Stimulated activated CD4-positive, alpha-beta T cell treated with anti-CD3 and anti-CD28 coated beads, Interleukin-1b, Interleukin-23, amount 100 ng/mL, for 4 hours (primary cell): Measurements from ENCODE around the gene SLC26A11.
"Not testable (repeated sequence)": the region's sequence is repeated elsewhere in the genome, so short reads cannot be mapped to it uniquely, and the experiment has no call there.

Source experiments
- DNase-seq, 2 donors: peaks; one replicate each; pipeline ENCODE4 v3.0.0-alpha.2; 2020; ENCODE audit warnings: low read depth in 2 of 2

Gene SLC26A11

DNA sequence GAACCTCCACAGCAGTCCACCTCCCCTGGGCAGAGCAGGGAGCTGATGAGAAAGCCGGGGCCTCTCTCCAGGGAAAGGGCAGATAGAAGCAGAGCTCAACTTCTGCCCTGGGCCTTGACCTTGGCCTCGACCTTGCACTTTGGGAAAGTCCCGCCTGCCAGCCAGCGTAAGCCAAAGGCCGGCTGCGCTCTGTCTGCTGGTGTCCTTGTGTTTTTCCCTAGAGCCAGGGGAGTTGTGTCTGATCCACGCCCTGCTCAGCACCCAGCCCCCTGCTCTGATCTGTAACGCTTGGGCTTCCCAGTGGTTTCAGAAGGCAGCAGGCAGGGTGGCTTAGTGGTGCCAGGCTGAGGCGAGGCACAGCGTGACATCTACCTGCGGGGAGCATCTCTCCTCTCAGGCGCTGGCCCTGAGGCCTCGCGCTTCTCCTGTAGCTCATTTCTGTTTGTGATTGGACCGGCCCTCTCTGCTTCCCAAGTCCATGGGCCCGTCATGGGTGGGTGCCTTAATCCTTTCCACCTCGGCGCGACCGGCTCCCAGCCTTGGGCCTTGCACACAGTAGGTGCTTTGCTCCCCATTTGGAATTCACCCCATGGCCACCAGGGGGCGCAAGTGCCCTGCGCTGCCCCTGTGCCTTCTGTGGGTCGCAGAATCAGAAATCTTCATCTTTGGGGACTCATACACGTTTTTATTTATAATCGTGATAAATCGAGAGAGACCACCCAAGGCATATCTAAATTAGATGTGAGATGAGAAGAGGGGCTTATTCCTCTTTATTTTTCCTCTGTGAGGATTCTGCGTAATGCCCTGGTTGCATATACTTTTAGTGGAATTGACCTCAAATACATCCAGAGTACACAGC is 24.3 kb upstream of the SLC26A11 start:
- DNase-seq: peak; percentile 52 to 55

DNA sequence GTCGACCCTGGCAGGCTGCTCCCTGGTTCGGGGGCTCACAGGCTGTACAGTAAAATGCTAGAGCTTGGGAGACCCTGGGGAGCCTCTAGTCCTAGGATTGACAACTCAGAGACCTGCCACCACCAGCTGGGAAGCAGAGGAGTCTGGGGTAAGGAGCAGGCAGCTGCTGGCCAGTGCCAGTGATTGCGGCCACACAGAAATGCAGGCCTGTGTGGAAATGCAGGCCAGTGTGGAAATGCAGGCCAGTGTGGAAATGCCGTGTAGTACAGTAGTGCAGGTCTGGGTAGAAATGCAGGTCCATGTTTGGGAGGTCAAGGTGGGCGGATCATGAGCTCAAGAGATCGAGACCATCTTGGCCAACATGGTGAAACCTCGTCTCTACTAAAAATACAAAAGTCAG is 23.6 kb upstream of the SLC26A11 start:
- no peak for DNase-seq

DNA sequence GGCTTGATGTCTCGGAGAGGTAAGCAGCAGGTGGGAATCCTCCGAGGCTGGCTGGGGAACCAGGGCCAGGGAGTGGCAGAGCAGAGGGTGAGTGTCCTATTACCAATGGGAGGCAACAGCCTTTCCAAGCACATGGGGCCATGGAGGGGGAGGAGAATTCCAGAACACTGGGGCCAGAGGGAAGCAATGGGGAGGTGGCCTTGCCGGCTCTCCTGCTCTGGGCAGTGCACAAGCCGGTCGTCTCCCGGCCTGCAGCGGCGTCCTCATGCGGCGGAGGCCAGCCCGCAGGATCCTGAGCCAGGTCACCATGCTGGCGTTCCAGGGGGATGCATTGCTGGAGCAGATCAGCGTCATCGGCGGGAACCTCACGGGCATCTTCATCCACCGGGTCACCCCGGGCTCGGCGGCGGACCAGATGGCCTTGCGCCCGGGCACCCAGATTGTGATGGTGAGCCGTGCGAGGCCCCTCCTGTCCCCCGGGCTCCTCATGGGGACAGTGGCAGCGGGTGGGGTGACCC is 22.0 kb upstream of the SLC26A11 start:
- no peak for DNase-seq

DNA sequence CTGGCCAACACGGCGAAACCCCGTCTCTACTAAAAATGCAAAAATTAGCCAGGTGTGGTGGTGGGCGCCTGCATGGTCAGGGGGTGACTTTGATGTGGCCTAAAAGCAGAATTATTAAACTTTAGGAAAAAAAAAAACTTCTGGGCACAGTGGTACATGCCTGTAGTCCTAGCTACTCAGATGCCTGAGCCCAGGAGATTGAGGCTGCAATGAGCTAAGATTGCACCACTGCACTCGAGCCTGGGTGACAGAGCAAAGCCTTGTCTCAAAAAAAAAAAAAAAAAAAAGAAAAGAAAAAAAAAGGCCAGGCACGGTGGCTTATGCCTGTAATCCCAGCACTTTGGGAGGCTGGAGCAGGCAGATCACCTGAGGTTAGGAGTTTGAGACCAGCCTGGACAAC is 20.9 kb upstream of the SLC26A11 start:
- not testable (repeated sequence) for DNase-seq

DNA sequence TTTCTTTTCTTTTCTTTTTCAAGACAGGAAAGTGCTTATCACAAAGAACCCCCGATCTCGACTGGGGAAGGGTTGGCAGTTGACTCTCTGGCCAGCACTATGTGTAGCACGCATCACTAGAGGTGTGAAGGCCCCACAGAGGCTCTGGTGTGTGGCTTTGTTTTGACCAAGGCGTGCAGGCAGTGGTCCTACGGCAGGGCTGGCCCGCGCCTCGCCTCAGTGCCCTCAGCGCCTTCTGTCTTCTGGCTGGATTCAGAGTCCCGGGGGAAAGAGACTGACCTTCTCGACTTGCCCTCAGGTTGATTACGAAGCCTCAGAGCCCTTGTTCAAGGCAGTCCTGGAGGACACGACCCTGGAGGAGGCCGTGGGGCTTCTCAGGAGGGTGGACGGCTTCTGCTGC is 18.8 kb upstream of the SLC26A11 start:
- DNase-seq: no peak

DNA sequence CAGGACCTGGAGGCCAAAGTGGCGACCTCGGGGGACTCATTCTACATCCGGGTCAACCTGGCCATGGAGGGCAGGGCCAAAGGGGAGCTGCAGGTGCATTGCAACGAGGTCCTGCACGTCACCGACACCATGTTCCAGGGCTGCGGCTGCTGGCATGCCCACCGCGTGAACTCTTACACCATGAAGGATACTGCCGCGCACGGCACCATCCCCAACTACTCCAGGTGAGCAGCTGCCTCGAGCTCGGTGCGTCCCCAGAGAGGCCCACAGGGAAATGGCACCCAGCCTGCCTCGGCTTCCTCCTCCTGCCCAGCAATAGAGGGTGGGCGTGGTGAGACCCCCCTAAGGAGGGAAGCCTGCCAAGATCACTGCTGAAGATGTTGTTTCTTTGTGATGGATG is 18.0 kb upstream of the SLC26A11 start:
- no peak for DNase-seq

DNA sequence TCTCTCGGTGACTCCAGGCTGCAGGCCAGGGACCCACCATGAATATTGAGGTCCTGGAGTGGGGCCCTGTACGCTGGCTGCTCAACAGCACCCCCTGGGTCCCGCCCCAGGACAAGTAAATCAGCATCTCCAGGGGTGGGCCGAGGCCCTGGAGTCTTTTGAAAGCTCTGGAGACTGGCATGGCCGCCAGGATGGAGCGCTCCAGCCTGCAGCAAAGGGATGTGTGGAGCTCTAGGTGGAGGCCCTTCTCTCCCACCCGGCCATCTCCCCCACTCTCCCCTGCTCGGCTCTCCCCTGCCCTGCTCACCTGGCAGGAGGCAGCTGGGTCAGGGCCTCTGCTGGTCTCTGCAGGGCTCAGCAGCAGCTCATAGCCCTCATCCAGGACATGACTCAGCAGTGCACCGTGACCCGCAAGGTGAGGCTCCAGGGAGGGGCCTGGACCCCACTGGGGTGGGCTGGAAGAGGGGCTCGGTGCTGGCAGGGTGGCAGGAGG is 16.7 kb upstream of the SLC26A11 start:
- DNase-seq: no peak

DNA sequence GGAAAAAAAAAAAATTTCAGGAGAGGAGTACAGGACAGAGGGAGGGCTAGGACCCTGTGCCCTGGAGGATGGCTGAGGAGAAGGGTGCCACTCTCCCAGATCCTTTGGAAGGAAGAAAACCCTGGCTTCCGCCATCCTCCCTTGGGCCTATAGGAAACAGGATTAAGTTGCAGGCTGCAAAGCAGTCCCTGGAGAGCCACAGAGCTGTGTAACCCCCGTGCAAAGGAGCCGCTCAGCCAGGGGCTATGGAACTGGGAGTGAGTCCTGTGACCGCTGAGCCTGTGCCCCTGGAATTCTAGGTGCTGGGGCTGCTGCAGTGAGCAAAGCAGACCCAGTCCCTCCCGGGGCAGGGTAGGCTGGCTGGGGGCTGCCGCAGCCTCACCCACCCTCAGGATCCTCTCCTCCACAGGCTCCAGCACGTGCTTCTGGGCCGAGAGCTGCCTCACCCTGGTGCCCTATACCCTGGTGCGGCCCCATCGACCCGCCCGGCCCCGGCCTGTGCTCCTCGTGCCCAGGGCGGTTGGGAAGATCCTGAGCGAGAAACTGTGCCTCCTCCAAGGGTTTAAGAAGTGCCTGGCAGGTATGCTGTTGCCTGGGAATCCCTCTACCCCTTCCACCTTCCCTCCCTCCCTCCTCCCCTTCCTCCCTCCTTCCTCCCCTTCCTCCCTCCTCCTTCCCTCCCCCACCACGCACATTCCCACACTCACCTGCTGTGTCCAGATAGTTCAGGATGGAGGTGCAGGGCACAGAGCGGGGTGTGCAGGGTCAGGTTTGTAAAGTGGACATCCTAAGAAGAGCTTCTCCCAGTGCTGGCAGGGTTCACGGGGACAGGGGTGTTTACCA is 15.4 kb upstream of the SLC26A11 start:
- DNase-seq: no peak

DNA sequence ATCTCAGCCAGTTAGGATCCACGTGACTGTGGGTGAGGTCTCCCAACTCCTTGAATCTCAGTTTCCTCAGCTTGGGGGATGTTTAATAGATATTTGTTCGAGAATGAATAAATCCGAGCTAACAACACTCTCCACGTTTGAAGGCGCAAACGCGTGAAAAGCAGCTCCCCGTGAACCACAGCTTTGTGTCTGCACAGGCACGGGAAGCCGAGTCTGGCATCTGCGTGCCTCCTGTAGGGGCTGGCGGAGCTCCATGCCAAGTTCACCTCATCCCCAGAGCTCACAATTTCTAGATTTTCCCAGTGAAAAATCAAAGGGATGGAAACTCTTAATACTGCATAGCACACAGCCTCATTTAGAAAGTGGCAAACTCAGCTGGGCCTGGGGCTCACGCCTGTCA is 14.4 kb upstream of the SLC26A11 start:
- DNase-seq: no peak

DNA sequence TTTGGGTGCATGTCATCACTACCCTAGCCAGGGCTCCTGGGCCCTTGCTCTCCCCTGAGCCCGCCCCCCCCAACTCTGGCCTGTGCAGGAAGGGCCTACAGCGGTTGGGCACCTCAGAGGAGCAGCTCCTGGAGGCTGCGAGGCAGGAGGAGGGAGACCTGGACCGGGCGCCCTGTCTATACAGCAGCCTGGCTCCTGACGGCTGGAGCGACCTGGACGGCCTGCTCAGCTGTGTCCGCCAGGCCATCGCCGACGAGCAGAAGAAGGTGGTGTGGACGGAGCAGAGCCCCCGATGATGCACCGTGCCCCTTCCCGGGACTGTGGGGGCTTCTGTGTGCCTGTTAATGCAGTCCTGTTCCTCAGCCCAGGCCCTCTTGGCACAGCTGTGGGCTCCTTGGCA is 12.2 kb upstream of the SLC26A11 start:
- no peak for DNase-seq

DNA sequence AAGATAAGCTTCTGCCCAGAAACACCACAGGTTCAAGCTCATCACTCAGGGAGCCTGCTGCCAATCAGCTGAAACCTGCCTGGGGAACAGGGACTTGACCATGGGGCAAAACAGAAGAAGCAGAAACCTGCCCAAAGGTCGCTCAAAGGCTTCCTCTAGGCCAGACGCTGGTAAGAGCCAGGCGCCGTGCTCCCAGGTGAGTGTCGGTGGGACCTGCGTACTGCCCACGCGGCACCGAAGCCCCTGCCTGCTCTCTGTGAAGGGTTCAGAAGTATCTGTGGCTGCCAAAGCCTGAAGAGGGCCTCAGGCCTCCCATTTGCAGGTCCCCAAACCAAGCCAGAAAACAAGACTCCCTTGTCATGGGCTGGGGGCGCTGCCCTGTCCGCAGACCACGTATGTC is 10.5 kb upstream of the SLC26A11 start:
- no peak for DNase-seq

DNA sequence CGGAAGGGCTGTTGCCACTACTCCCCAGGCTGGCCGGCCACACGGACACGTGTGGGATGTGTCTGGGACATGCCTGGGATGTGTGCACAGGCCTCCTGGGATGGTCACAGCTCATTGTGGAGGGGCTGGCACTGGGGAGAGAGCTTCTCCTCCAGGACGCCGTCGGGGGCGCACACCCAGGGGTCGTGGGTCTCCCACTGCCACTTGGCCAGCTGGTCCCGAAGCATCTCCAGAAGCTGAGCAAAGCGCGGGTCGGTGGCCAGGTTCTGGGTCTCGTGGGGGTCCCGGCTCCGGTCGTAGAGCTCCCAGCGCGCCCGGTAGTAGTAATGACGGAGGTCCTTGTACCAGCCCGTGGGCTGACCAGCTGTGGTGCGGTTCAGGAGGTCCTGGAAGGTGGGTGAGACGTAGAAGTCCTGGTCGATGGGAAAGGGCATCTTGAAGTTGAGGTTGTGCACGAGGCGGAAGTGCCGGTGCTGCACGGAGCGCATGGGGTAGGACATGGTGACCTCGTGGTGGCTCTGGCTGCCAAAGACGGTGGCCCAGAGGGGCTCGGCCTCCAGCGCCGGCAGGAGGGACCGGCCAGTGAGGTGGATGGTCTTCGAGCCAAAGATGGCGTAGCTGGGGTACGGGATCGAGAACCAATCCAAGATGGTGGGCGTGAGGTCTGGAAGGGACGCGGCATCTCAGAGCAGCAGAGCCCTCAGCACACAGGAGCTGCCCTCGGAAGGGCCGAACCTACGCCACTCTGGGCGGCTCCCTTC is 9.7 kb upstream of the SLC26A11 start:
- no peak for DNase-seq

DNA sequence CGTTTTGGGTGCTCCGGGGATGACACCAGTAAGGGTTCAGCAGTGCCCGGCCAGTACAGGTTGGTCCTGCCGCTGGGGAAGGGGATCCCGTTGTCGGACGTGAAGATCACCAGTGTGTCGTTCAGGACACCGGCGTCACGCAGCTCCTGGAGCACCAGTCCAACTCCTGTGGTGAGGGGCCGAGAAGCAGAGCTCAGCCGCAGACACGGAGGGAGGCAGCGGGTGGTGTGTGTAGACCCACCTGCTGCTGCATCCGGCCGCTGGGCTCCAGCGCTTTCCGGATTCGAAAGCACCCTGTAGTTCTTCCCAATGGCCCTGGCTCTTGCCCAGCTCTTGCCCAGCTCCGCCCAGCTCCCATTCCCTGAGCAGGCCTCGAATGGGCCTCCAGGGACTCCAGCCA is 8.1 kb upstream of the SLC26A11 start:
- DNase-seq: no peak

DNA sequence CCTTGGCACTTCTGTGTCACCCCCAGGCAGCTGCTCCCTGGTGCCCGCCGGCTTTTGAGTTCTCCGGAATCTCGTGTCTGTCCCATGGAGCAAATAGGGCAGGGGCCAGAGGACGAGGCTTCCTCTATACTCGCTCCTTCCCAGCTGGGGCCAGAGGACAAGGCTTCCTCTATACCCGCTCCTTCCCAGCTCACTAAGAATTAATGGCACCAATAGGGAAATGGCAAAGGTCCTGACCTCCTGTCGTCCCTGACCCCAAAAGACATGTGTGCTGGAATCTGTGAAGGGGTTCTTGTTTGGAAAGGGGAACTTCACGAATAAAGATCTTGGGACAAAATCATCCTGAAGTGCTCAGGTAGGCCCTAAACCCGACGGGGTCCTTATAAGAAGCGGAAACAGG is 7.7 kb upstream of the SLC26A11 start:
- DNase-seq: no peak

DNA sequence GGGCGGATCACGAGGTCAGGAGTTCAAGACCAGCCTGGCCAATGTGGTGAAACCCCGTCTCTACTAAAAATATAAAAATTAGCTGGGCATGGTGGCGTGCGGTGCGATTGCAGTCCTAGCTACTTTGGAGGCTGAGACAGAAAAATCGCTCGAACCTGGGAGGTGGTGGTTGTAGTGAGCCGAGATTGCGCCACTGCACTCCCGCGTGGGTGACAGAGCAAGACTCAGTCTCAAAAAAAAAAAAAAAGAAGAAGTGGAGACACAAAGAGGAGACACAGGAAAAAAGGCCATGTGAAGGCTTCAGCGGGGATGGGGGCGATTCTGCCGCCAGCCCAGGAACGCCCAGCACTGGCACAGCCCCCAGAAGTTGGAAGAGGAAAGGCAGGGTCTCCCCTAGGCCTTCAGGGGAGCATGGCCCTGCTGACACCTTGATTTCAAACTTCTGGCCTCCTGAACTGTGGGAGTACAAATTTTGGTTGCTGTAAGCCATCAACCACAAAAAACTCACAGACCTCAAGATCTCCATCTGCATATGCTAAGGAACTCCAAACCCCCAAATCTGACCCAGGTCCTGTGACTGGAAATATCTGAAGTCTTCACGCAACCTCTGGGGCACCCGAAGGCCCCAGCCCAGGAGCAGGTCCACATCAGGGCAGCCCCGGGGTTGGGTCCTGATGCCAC is 7.1 kb upstream of the SLC26A11 start:
- no peak for DNase-seq

DNA sequence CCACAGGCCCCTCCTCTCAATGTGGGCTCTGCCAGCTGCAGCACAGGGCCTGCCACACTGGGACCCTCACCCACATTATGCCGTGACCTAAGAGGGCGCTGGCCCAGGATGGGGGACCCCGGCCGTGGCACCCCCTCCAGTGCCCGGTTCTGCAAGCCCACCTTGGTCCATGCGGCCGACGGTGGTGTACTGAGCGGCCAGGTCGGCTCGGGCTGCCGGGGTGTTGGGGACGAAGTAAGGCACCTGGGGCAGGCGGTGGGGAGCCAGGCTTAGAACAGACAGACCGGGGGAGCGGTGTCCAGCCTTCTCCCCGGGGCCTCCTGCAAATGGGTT is 6.6 kb upstream of the SLC26A11 start:
- DNase-seq: no peak

DNA sequence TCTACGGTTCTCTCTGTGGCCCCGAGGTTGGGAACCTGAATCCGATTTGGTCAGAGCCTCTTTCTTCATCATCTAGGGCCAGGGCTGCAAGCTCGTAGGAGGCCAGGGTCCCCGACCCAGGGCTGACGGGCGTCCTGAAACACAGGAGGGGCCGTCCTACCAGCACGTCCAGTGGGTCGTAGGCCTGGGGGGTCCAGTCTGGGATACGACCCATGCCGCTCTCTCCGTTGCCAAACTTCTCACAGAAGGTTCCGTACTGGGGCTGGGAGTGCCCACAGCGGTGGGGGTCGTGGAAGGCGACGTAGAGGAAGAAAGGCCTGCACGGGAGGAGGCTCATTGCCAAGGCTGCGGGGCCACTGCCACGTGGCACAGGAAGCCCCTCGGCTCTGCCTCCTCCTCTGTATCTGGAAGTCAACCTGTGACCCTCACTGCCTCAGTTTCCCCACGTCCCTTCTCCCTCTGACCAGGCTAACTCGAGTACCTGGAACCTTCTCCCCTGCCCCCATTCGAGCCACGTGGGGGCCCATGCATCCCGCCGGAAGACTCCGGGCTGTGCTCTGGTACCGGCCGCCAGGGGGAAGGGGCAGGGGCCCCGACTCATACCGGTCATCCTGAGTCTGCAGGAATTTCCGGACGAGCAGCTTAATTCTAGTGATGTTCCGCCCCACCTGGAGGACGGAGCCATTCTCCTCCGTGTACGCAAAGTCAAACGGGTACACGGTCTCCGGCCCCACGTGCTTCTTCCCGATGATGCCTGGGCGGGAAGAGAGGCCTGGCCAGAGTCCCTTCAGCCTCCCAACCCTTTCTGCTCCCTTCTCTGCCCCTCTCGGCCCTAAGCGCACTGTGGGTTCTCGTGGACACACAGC is 6.0 kb upstream of the SLC26A11 start:
- no peak for DNase-seq

DNA sequence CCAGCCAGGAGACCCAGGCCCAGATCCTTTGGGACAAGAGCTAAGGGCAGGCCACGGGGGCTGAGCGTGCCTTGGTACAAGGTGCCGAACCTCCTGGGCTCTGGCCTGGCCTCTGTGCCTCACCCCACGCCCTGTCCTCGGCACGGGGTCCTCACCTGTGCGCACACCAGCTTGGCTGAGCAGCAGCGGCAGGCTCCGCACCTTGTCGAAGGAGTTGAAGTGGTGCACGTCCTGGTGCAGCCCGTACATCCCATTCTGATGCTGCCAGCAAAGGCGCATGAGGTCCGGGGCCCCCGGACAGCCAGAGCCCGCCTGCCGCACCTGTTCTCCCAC is 5.4 kb upstream of the SLC26A11 start:
- no peak for DNase-seq

DNA sequence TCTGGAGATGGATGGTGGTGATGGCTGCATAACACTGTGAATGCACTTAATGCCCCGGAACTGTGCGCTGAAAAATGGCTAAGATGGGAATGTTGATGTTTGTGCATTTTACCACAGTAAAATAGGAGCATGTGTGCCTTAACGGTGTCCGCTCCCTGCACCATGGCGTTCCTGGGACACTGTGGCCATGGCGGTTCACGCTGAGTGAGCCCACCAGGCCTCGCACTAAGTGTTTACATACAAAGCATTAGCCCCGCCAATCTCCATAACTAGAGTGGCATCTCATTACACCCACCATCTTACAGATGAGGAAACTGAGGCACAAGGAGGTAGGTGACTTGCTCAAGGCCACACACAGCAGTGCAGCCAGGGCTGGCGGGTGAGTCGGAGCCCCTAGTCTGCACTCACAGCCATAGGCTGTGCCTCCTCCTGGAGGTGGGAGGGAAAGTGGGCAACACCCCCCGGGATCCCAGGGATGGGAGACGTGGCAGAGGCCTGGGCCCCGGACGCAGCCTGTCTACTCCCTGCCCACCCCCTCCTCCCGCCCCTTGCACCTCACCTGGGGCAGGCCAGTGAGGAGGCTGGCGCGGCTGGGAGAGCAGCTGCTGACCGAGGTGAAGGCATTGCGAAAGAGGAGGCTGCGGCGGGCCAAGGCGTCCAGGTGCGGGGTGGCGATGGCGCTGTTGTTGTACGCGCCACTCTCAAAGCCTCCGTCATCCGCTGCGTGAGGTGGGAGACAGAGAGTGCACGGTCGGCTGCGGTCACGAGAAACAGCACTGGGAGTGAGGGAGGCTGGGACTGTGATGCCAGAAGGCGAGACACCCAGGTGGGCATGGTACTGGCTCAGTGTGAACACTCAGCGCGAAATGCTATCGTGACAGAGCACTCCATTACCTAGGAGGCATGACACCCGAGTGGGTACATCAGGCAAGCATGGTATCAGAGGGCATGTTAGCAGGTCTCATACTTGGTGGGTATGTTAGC is 3.5 kb upstream of the SLC26A11 start:
- no peak for DNase-seq
